ENCODE measurements around the gene SYNDIG1. TPM values are rescaled to one million over a fixed set of nuclear protein-coding genes. Genes with fewer than 3 reads are reported as not detected.

The SYNDIG1 gene
- polyA plus RNA-seq, 1 of the 3 experiments (the other 2 are of a cell fraction), result not detected

DNA sequence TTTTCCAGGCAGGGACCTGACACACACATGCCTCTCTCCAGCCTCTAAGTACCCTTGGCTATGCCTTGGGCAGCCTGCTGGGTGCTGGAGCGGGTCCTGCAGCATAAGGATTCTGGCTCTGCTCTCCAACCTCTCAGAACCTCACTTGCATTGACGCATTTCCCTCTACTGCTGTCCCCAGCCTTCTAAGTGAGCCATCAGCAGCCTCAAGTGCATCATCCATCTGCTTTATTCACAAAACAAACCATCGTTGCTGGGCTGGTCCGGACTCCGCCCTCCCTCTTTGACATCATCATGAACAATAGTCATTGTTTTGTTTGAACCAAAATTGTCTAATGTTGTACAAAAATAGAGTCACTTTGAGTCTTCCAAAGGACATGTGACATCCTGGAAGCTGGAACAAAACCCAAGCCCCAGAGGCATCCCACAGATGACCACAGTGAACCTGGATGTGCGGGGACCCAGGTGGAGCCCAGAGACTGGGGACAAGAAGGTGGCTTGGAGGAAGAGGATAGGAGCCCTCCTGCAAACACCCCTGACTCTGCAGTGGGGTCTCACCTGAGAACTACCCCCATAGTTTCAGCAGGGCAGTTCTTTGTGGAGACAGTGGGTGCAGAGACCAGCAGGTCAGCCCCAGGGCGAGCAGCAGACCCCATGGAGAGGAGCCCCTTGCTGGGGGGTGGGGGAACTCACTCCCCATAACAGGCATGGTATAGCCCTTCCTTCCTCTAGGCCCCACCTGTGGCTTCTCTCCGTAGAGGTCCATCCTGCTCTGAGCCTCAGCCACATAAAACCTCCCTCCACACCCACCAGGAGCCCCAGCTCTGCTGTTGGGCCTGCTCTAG is 230.1 kb downstream of the SYNDIG1 start (continued):
- TF ChIP-seq, protein P1, sequence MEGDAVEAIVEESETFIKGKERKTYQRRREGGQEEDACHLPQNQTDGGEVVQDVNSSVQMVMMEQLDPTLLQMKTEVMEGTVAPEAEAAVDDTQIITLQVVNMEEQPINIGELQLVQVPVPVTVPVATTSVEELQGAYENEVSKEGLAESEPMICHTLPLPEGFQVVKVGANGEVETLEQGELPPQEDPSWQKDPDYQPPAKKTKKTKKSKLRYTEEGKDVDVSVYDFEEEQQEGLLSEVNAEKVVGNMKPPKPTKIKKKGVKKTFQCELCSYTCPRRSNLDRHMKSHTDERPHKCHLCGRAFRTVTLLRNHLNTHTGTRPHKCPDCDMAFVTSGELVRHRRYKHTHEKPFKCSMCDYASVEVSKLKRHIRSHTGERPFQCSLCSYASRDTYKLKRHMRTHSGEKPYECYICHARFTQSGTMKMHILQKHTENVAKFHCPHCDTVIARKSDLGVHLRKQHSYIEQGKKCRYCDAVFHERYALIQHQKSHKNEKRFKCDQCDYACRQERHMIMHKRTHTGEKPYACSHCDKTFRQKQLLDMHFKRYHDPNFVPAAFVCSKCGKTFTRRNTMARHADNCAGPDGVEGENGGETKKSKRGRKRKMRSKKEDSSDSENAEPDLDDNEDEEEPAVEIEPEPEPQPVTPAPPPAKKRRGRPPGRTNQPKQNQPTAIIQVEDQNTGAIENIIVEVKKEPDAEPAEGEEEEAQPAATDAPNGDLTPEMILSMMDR (IDR thresholded peaks at IDR 0.05), result no peak
- TF ChIP-seq FOSL2 (IDR thresholded peaks at IDR 0.05; ENCODE audit: borderline replicate concordance, low read depth), result no peak

DNA sequence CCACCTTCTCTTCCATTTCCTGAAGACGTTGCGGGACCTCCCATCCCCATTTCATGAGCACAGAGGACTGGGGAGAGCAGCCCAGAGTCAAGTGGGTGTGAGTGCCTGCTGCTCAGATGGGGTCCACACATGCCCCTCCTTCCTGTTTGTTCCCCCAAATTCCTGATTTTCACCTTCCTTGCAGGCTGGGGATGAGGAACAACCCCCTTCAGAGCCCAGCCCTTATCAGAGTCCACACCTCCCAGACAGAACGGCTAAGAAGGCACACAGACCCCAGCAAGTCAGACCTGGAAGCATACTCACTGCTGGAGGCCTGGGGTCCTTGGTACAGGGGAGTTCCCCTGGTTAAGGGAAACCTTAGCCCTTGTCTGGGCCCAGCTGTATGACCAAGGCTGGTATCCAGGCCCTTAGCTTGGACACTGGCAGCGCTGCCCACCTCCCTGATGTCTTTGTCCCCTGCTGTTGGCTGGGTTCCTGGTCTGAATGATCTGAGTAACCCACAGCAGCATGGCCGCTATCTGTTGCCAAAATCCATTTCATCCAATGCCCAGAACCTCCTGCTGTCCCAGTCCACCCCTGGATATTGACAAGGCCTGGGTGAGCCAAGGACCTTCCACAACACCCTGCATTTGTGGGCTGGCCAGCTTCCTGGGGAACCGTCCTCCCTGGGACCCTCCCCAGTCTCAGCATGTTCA is 230.9 kb downstream of the SYNDIG1 start:
- Histone ChIP-seq H3K4me1 (ENCODE audit: control insufficient read depth in 1 of 2, insufficient read depth in 2 of 2, low read depth in 1 of 2, low read length in 1 of 2) (no peaks in the 10 kb centered on the region; a peak in 1 of 4 replicates), H3F3A (replicated peaks; ENCODE audit: insufficient read depth) (no peaks in the 10 kb centered on the region), H3K4me3 (ENCODE audit: low read depth in 2 of 2, low read length in 1 of 2) (no peak overlapping the region), H2AFZ (ENCODE audit: low read depth) (no peak overlapping the region), H3K4me2 (no peak overlapping the region), H3K9ac (no peak overlapping the region), H3K27ac (ENCODE audit: low read depth in 2 of 2, low read length in 1 of 2) (no peak overlapping the region), H3K79me2 (ENCODE audit: insufficient read depth) (no peaks in the 10 kb centered on the region), H4K20me1 (ENCODE audit: insufficient read depth) (no peaks in the 10 kb centered on the region), H3K27me3 (ENCODE audit: insufficient read depth) (no peaks in the 10 kb centered on the region; the same call in 1 of the 2 replicates), H3K9me3 (no peaks in the 10 kb centered on the region), H3K36me3 (replicated peaks in 1 of 2; ENCODE audit: control insufficient read depth in 1 of 2, insufficient read depth in 2 of 2, low read length in 1 of 2) (no peaks in the 10 kb centered on the region), H3K9me2 (no peaks in the 10 kb centered on the region)
- no peak for DNase-seq
- CTCF ChIA-PET, result no interaction called here
- 42% methylated on average over 5 of the region's 6 CpGs for WGBS (ENCODE audit: low lambda C conversion rate)
- TF ChIP-seq TCF12 (IDR thresholded peaks at IDR 0.05) (no peak), GATA2 (CRISPR knock-in tag; IDR thresholded peaks at IDR 0.05) (no peak)
- POLR2A ChIA-PET, result no interaction called here

DNA sequence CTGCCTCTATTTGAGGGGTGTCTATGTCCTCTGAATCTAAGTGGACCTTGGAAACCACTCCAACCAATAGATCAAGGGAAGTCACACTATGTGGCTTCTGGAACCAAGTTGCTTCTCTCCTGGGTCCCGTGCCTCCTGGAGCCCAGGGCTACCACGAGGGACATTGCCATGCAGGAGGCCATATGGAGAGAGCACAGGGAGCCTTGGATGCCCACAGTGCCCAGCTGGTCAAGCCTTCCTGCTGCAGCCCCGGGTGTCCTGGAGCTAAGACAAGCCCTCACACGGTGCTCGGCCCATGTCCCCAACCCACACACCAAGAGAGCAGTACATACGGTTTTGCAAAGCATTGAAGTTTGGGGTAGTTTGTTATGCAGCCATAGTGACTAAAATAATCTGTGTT is 231.6 kb downstream of the SYNDIG1 start:
- Histone ChIP-seq H3K27me3 (ENCODE audit: insufficient read depth) (no peaks in the 10 kb centered on the region; the same call in 1 of the 2 replicates), H3K9me2 (no peaks in the 10 kb centered on the region), H3K9me3 (no peaks in the 10 kb centered on the region), H3F3A (replicated peaks; ENCODE audit: insufficient read depth) (no peaks in the 10 kb centered on the region), H3K9ac (no peak overlapping the region), H3K36me3 (replicated peaks in 1 of 2; ENCODE audit: control insufficient read depth in 1 of 2, insufficient read depth in 2 of 2, low read length in 1 of 2) (no peaks in the 10 kb centered on the region), H4K20me1 (ENCODE audit: insufficient read depth) (no peaks in the 10 kb centered on the region), H3K27ac (ENCODE audit: low read depth in 2 of 2, low read length in 1 of 2) (no peak overlapping the region), H3K4me1 (ENCODE audit: control insufficient read depth in 1 of 2, insufficient read depth in 2 of 2, low read depth in 1 of 2, low read length in 1 of 2) (no peaks in the 10 kb centered on the region; a peak in 1 of 4 replicates), H3K79me2 (ENCODE audit: insufficient read depth) (no peaks in the 10 kb centered on the region), H3K4me2 (no peak overlapping the region), H2AFZ (ENCODE audit: low read depth) (no peak overlapping the region), H3K4me3 (ENCODE audit: low read depth in 2 of 2, low read length in 1 of 2) (no peak overlapping the region)
- 43% methylated on average over 3 of the region's 6 CpGs for WGBS (ENCODE audit: low lambda C conversion rate)
- TF ChIP-seq TEAD4 (IDR thresholded peaks at IDR 0.05; ENCODE audit: borderline replicate concordance, insufficient read depth) (no peak), FOSL2 (IDR thresholded peaks at IDR 0.05; ENCODE audit: borderline replicate concordance, low read depth) (no peak), NFIC (IDR thresholded peaks at IDR 0.05; ENCODE audit: borderline replicate concordance) (no peak), RAD21 (IDR thresholded peaks at IDR 0.05; ENCODE audit: low read length) (no peak), MEF2A (IDR thresholded peaks at IDR 0.05; ENCODE audit: borderline replicate concordance, low read depth) (no peak), RXRA (IDR thresholded peaks at IDR 0.05; ENCODE audit: borderline replicate concordance, low read depth) (no peak), TAF1 (IDR thresholded peaks at IDR 0.05; ENCODE audit: borderline replicate concordance, low read depth, low read length) (no peak), SMC3 (IDR thresholded peaks at IDR 0.05; ENCODE audit: low read depth, low read length) (no peak), POLR2AphosphoS5 (IDR thresholded peaks at IDR 0.05; ENCODE audit: low read depth, low read length) (no peak)
- TF ChIP-seq, protein P2, sequence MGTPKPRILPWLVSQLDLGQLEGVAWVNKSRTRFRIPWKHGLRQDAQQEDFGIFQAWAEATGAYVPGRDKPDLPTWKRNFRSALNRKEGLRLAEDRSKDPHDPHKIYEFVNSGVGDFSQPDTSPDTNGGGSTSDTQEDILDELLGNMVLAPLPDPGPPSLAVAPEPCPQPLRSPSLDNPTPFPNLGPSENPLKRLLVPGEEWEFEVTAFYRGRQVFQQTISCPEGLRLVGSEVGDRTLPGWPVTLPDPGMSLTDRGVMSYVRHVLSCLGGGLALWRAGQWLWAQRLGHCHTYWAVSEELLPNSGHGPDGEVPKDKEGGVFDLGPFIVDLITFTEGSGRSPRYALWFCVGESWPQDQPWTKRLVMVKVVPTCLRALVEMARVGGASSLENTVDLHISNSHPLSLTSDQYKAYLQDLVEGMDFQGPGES (IDR thresholded peaks at IDR 0.05; ENCODE audit: low read depth, low read length), result no peak
- CTCF ChIA-PET, result no interaction called here
- no peak for DNase-seq
- POLR2A ChIA-PET, result no interaction called here

Data from SK-N-SH (cell line).